K562 (cell line): ENCODE results near the gene UNC93B1. TPM values are rescaled to one million over a fixed set of nuclear protein-coding genes. Genes with fewer than 3 reads are reported as not detected.
A peak's percentile ranks its signal among the peaks of the same experiment; 100 is the strongest.

Experiments
- ATAC-seq: fragments of 200-7000 bp; cut with Tn5 transposase; 3 replicates; pipeline ENCODE4 v1.9.1; 2020; ENCODE audit warnings: moderate library complexity
- BruUV-seq: library from RNA; stranded (reverse); fragments of 400-500 nt; replicated peaks from 2 replicates; lab custom pipeline; 2021; lab: Mats Ljungman, UMichigan
- CTCF ChIA-PET: fragments of 300-600 bp; formaldehyde crosslinking; extraction: SDS; loops from one replicate; lab custom pipeline; 2021; ENCODE audit warnings: low intra/inter-chr PET ratio; lab: Yijun Ruan, JAX
- POLR2A ChIA-PET: fragments of 300-600, 350-650 bp; sonication (Branson Sonifier 250); formaldehyde crosslinking; extraction: SDS; loops from one replicate; lab custom pipeline; 2021; ENCODE audit warnings: antibody characterized with exemption, inconsistent platforms; lab: Yijun Ruan, JAX
- DNase-seq, 4 experiments: peaks; one replicate each; pipeline versions ENCODE4 v3.0.0 to v3.0.0-alpha.2; 2011 to 2018; ENCODE audit warnings: low spot score in 3 of 4, mixed read lengths in 3 of 4; ENCODE audit errors: extremely low read depth in 1 of 4
- FAIRE-seq: peaks from 2 replicates; lab custom pipeline; 2011; peaks lifted over from hg19 to GRCh38; lab: Jason Lieb, UNC
- H2AFZ ChIP-seq: 2 replicates; pipeline ENCODE4 v1.6.0; 2011; ENCODE audit warnings: low read depth, low read length, control low read depth, inconsistent platforms
- H3K27ac ChIP-seq: fragments of 200-600 bp; 3 replicates; pipeline ENCODE4 v1.8.0; 2011; ENCODE audit warnings: low read depth, mild to moderate bottlenecking, control low read depth, inconsistent platforms, low read length, moderate library complexity, mixed read lengths; ENCODE audit errors: extremely low read depth
- H3K27me3 ChIP-seq, 2 experiments: fragments of 300-600 bp in 1 of 2; 2 replicates in 1 of 2; 3 replicates in 1 of 2; pipeline versions ENCODE4 v1.6.0 to v1.8.0; 2011; ENCODE audit warnings: inconsistent platforms in 2 of 2, low read length in 2 of 2, mild to moderate bottlenecking in 1 of 2, mixed read lengths in 1 of 2, moderate library complexity in 1 of 2; ENCODE audit not compliant: control insufficient read depth in 2 of 2, insufficient read depth in 2 of 2
- H3K36me3 ChIP-seq: fragments of 300-600 bp; 3 replicates; pipeline ENCODE4 v1.8.0; 2011; ENCODE audit warnings: mild to moderate bottlenecking, low read length, inconsistent platforms; ENCODE audit not compliant: control insufficient read depth, insufficient read depth
- H3K4me1 ChIP-seq, 2 experiments: fragments of 200-600 bp in 1 of 2; replicated peaks in 1 of 2; 2 replicates in 1 of 2; 3 replicates in 1 of 2; pipeline versions ENCODE4 v1.5.1 to v1.8.0; 2011; ENCODE audit warnings: inconsistent platforms in 2 of 2, low read length in 2 of 2, mild to moderate bottlenecking in 1 of 2, mixed read lengths in 1 of 2, moderate library complexity in 1 of 2; ENCODE audit not compliant: control insufficient read depth in 2 of 2, insufficient read depth in 2 of 2
- H3K4me2 ChIP-seq: 2 replicates; pipeline ENCODE4 v1.6.1; 2011; ENCODE audit warnings: low read length, control low read depth, inconsistent platforms, mixed read lengths; ENCODE audit not compliant: insufficient read depth
- H3K4me3 ChIP-seq: fragments of 200-600 bp; sonication (generic), shearing (Covaris generic); 2 replicates; pipeline ENCODE4 v1.5.1; 2016; ENCODE audit warnings: control low read depth, inconsistent platforms
- H3K79me2 ChIP-seq: fragments of 200-600 bp; 3 replicates; pipeline ENCODE4 v1.8.0; 2011; ENCODE audit warnings: low read length, inconsistent platforms; ENCODE audit not compliant: control insufficient read depth, insufficient read depth
- H3K9ac ChIP-seq, 2 experiments: 2 replicates each; pipeline versions ENCODE4 v1.6.0 to v1.6.1; 2011; ENCODE audit warnings: low read depth in 2 of 2, low read length in 2 of 2, control low read depth in 1 of 2, inconsistent platforms in 1 of 2, mild to moderate bottlenecking in 1 of 2, mixed read lengths in 1 of 2; ENCODE audit not compliant: insufficient read depth in 1 of 2
- H3K9me1 ChIP-seq: one replicate; pipeline ENCODE4 v1.6.0; 2011; ENCODE audit warnings: inconsistent platforms, mild to moderate bottlenecking, low read length, moderate library complexity; ENCODE audit not compliant: control insufficient read depth, insufficient read depth
- H3K9me3 ChIP-seq: replicated peaks from 2 replicates; pipeline ENCODE4 v1.5.1; 2011; ENCODE audit warnings: low read depth, low read length, inconsistent platforms; ENCODE audit not compliant: control insufficient read depth, insufficient read depth
- H4K20me1 ChIP-seq: replicated peaks from 2 replicates; pipeline ENCODE4 v1.6.1; 2011; ENCODE audit warnings: low read length, inconsistent platforms, mixed read lengths; ENCODE audit not compliant: control insufficient read depth, insufficient read depth
- CBFA2T3 ChIP-seq: fragments of 450-650 bp; IDR thresholded peaks from 2 replicates; pipeline ENCODE4 v1.6.1; 2017
- DNMT1 ChIP-seq: fragments of 450-650 bp; IDR thresholded peaks from 2 replicates; pipeline ENCODE4 v1.6.1; 2016; ENCODE audit warnings: antibody characterized with exemption, mild to moderate bottlenecking
- ELF1 ChIP-seq: fragments of 200-800 bp; sonication (Bioruptor generic); IDR thresholded peaks from 2 replicates; pipeline ENCODE4 v1.6.1; 2016; ENCODE audit warnings: missing genetic modification characterization, missing compliant biosample characterization
- ESRRA ChIP-seq: fragments of 450-650 bp; IDR thresholded peaks from 2 replicates; pipeline ENCODE4 v1.6.1; 2014; ENCODE audit warnings: low read depth, mild to moderate bottlenecking, moderate library complexity, borderline replicate concordance
- HEY1 ChIP-seq: fragments of 250-450 bp; sonication (Bioruptor Pico); IDR thresholded peaks from 2 replicates; pipeline ENCODE4 v1.5.0; 2020; ENCODE audit warnings: mild to moderate bottlenecking, moderate library complexity, borderline replicate concordance
- KDM2B ChIP-seq: fragments of 250-450 bp; sonication (Bioruptor Pico); IDR thresholded peaks from 2 replicates; pipeline ENCODE4 v1.8.0; 2021; ENCODE audit warnings: mild to moderate bottlenecking, moderate library complexity
- NR2C2 ChIP-seq, 2 experiments: fragments of 200-800 bp in 1 of 2; sonication (Bioruptor generic) in 1 of 2; sonication (generic) in 1 of 2; formaldehyde crosslinking in 1 of 2; IDR thresholded peaks; 2 replicates each; pipeline versions ENCODE4 v1.6.1 to v1.8.0; 2016 to 2022; ENCODE audit warnings: mild to moderate bottlenecking in 1 of 2, missing compliant biosample characterization in 1 of 2, missing genetic modification characterization in 1 of 2, missing genetic modification reagents in 1 of 2
- RBBP5 ChIP-seq: fragments of 200-600 bp; sonication (generic); IDR thresholded peaks from 2 replicates; pipeline ENCODE4 v1.6.1; 2012; ENCODE audit warnings: borderline replicate concordance, mild to moderate bottlenecking, low read length, control low read depth, inconsistent platforms; ENCODE audit not compliant: insufficient read depth, poor library complexity, severe bottlenecking
- ZFX ChIP-seq: sonication (generic); formaldehyde crosslinking; IDR thresholded peaks from 2 replicates; pipeline ENCODE4 v1.8.0; 2022; ENCODE audit warnings: mild to moderate bottlenecking, missing genetic modification reagents, moderate library complexity
- ZNF197 ChIP-seq: fragments of 200-800 bp; sonication (Bioruptor generic); IDR thresholded peaks from 2 replicates; pipeline ENCODE4 v1.6.1; 2016; ENCODE audit warnings: low read depth, missing genetic modification characterization, missing compliant biosample characterization
- ZNF384 ChIP-seq: IDR thresholded peaks from 2 replicates; pipeline ENCODE4 v1.6.1; 2012; ENCODE audit warnings: low read depth, low read length, improper control_type of control experiment
- ZSCAN29 ChIP-seq: fragments of 450-650 bp; IDR thresholded peaks from 2 replicates; pipeline ENCODE4 v1.6.1; 2017
- WGBS: fragments of 100-300 bp; shearing (Covaris generic); methylation state at CpG from one replicate; pipeline ENCODE4 v1.1.6; 2016; ENCODE audit warnings: low coverage, mixed read lengths; ENCODE audit not compliant: insufficient coverage; ENCODE audit errors: missing lambda C conversion rate; 5-methylcytosine and 5-hydroxymethylcytosine counted together
- in situ Hi-C: fragments of 300-500 bp; cut with MboI; formaldehyde crosslinking; loops from 4 replicates; pipeline ENCODE4 v1.15.0; 2018; ENCODE audit warnings: inconsistent platforms, mixed read lengths
- intact Hi-C: fragments of 100-400 bp; cut with micrococcal nuclease; formaldehyde crosslinking; loops from 2 replicates; pipeline ENCODE4 v1.14.2; 2022
- polyA plus RNA-seq, 8 experiments: library from polyadenylated mRNA; depleted of rRNA in 4 of 8; stranded (reverse) in 5 of 8; unstranded in 3 of 8; fragments of >200 nt; fragmentation: Nextera tagmentation in 2 of 8; fragmentation: Illumina TruSeq in 1 of 8; extraction: Ambion mirVana in 2 of 8; extraction: Trizol in 1 of 8; gene quantifications; 2 replicates each; pipeline versions ENCODE4 v1.2.1 to v1.2.3, GENCODE V29; 2011 to 2014; ENCODE audit warnings: inconsistent platforms in 1 of 8, missing spikeins in 1 of 8
- total RNA-seq, 7 experiments: library from RNA; depleted of rRNA in 6 of 7; stranded (reverse); fragments of >200 nt in 6 of 7; fragmentation: Illumina TruSeq in 2 of 7; extraction: Trizol in 2 of 7; gene quantifications; 2 replicates each; pipeline versions ENCODE4 v1.2.1 to v1.2.3, GENCODE V29; 2011 to 2021; ENCODE audit warnings: low replicate concordance in 1 of 7
- TF ChIP-seq, protein P1 (sequence below): fragments of 450-650 bp; formaldehyde crosslinking; IDR thresholded peaks from 2 replicates; pipeline ENCODE4 v1.4.0; 2020; ENCODE audit warnings: mild to moderate bottlenecking
- TF ChIP-seq, protein P2 (sequence below): fragments of 450-650 bp; IDR thresholded peaks from 2 replicates; pipeline ENCODE4 v1.6.1; 2016; ENCODE audit warnings: borderline replicate concordance
- TF ChIP-seq, protein P3 (sequence below): conservative IDR thresholded peaks from 2 replicates; pipeline ENCODE4 v1.6.1; 2011; ENCODE audit warnings: low read depth, mild to moderate bottlenecking, low read length; ENCODE audit not compliant: control insufficient read depth

Gene UNC93B1
- total and polyA plus RNA-seq, 9 of the 15 experiments (the other 6 are each of a cell fraction or from before 2014, with no cell fraction given) = 0.10 to 13.6 (median 6.5) TPM

DNA sequence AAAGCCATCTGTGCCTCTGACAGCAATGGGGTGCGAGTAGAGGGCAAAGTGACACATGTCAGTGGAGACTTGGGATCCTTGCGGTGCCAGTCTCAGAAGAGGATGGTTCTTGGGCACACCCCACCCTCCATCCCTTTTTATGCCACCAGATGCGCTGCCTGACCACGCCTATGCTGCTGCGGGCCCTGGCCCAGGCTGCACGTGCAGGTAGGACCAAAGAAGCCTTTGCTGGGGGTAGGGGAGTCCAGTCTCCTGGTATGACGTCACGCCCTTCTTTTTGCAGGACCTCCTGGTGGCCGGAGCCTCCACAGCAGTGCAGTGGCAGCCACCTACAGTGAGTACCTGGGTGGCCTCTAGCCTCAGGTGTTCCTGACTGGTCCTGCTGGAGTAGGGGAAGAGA, 28.1 kb upstream of the UNC93B1 start (continued):
- TF ChIP-seq, protein P1, sequence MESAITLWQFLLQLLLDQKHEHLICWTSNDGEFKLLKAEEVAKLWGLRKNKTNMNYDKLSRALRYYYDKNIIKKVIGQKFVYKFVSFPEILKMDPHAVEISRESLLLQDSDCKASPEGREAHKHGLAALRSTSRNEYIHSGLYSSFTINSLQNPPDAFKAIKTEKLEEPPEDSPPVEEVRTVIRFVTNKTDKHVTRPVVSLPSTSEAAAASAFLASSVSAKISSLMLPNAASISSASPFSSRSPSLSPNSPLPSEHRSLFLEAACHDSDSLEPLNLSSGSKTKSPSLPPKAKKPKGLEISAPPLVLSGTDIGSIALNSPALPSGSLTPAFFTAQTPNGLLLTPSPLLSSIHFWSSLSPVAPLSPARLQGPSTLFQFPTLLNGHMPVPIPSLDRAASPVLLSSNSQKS (CRISPR knock-in tag) = no peak
- TF ChIP-seq KDM2B (CRISPR knock-in tag) = no peak
- no peak for TF ChIP-seq ZSCAN29

DNA sequence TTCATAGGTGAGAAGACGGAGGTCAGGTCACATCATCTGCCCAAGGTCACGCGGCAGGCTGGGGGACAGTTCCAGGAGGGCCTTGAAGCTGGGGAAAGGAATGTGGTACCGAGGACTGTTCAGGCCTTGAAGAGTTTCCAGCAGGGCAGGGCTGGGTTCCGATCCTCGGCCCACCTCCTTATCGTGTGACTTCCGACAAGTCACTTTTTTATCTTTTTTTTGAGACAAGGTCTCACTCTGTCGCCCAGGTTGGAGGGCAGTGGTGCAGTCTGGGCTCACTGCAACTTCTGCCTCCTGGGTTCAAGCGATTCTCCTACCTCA, 27.2 kb upstream of the UNC93B1 start:
- H3K4me2 ChIP-seq = peak overlapping the region; percentile 95
- H4K20me1 ChIP-seq = no peaks in the 10 kb centered on the region
- FAIRE-seq = peak; percentile 82
- TF ChIP-seq, protein P2, sequence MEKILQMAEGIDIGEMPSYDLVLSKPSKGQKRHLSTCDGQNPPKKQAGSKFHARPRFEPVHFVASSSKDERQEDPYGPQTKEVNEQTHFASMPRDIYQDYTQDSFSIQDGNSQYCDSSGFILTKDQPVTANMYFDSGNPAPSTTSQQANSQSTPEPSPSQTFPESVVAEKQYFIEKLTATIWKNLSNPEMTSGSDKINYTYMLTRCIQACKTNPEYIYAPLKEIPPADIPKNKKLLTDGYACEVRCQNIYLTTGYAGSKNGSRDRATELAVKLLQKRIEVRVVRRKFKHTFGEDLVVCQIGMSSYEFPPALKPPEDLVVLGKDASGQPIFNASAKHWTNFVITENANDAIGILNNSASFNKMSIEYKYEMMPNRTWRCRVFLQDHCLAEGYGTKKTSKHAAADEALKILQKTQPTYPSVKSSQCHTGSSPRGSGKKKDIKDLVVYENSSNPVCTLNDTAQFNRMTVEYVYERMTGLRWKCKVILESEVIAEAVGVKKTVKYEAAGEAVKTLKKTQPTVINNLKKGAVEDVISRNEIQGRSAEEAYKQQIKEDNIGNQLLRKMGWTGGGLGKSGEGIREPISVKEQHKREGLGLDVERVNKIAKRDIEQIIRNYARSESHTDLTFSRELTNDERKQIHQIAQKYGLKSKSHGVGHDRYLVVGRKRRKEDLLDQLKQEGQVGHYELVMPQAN = 0 out of 2 replicates have a peak, but pooled peaks have one; percentile 10
- TF ChIP-seq CBFA2T3 (no peak), ELF1 (tag) (0 out of 2 replicates have a peak, but pooled peaks have one; percentile 11), RBBP5 (no peak), HEY1 (CRISPR knock-in tag) (no peak), ESRRA (peak; percentile 1; the same call in 1 of the 2 replicates), DNMT1 (no peak), ZFX (CRISPR knock-in tag) (0 out of 2 replicates have a peak, but pooled peaks have one; percentile 24), ZNF197 (CRISPR knock-in tag) (0 out of 2 replicates have a peak, but pooled peaks have one; percentile 1), NR2C2 (CRISPR knock-in tag; IDR thresholded peaks at IDR 0.05) (no peak), NR2C2 (tag; IDR thresholded peaks at IDR 0.05) (peak; percentile 46; the same call in 1 of the 2 replicates), ZNF384 (0 out of 2 replicates have a peak, but pooled peaks have one; percentile 15)
- TF ChIP-seq, protein P3, sequence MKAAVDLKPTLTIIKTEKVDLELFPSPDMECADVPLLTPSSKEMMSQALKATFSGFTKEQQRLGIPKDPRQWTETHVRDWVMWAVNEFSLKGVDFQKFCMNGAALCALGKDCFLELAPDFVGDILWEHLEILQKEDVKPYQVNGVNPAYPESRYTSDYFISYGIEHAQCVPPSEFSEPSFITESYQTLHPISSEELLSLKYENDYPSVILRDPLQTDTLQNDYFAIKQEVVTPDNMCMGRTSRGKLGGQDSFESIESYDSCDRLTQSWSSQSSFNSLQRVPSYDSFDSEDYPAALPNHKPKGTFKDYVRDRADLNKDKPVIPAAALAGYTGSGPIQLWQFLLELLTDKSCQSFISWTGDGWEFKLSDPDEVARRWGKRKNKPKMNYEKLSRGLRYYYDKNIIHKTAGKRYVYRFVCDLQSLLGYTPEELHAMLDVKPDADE = 0 out of 2 replicates have a peak, but pooled peaks have one; percentile 7
- TF ChIP-seq, all 486 proteins: peak for 8
- Histone ChIP-seq H3K36me3 (peaks cover 33% of the 10 kb centered on the region; the same call in 2 of the 3 replicates), H3K4me1 (peaks cover 14 to 61% of the 10 kb centered on the region in 2 experiments; a peak in 4 of 5 replicates), H3K79me2 (peaks cover 25% of the 10 kb centered on the region), H2AFZ (peak overlapping the region; percentile 92), H3K4me3 (peak overlapping the region; percentile 71), H3K27me3 (no peaks in the 10 kb centered on the region), H3K27ac (peak overlapping the region; percentile 88), H3K9ac (peak overlapping the region; percentile 98 to 99), H3K9me3 (no peaks in the 10 kb centered on the region), H3K9me1 (no peaks in the 10 kb centered on the region)
- intact Hi-C loops = no loop called here
- CTCF ChIA-PET = interaction anchor here (0.6 kb wide), 1 partner anchor 75 kb away, joined by 4 read pairs; no protein-coding TSS in a partner anchor
- DNase-seq (peak in 1 of 4 experiments; percentile 55), ATAC-seq (peak; percentile 22)
- in situ Hi-C loops = no loop called here
- BruUV-seq = no TSS peak
- 3% methylated on average over 10 of the region's 10 CpGs for WGBS
- POLR2A ChIA-PET = interaction anchor here (0.9 to 2.3 kb wide), 3 partner anchors 9 to 11 kb away, joined by 3 to 10 read pairs (median 8); no protein-coding TSS in a partner anchor
